ENCODE results near the gene TRPM3. TPM values are rescaled to one million over a fixed set of nuclear protein-coding genes. Genes with fewer than 3 reads are reported as not detected.

TRPM3 gene
- total and polyA plus RNA-seq, 2 experiments from 2014 or later = 0.24 TPM; not detected in 1

GRCh38 chr9:70600506-70600905, 520.9 kb downstream of the TRPM3 start:
- H3K9me3 ChIP-seq (ENCODE audit: low read depth) = no peaks in the 10 kb centered on the region
- H3K4me1 ChIP-seq (ENCODE audit: low read depth) = no peaks in the 10 kb centered on the region
- no peak for TF ChIP-seq CTCF (IDR thresholded peaks at IDR 0.05; ENCODE audit: low read depth, low read length)
- H3K27ac ChIP-seq = no peak overlapping the region
- H3K36me3 ChIP-seq = no peaks in the 10 kb centered on the region
- no peak overlapping the region for H3K4me3 ChIP-seq
- peak in 1 of 2 donors; percentile 88 for DNase-seq (ENCODE audit: low read depth in 1 of 2, low spot score in 1 of 2)
- H3K27me3 ChIP-seq = no peaks in the 10 kb centered on the region

- Histone ChIP-seq H3K27ac (no peak overlapping the region), H3K4me3 (no peak overlapping the region), H3K4me1 (ENCODE audit: low read depth) (no peaks in the 10 kb centered on the region), H3K36me3 (no peaks in the 10 kb centered on the region), H3K27me3 (no peaks in the 10 kb centered on the region), H3K9me3 (ENCODE audit: low read depth) (no peaks in the 10 kb centered on the region)
- peak in 1 of 2 donors; percentile 39 for DNase-seq (ENCODE audit: low read depth in 1 of 2, low spot score in 1 of 2)
- TF ChIP-seq CTCF (IDR thresholded peaks at IDR 0.05; ENCODE audit: low read depth, low read length) = no peak
Measured at GRCh38 chr9:70597886-70598285, 523.5 kb downstream of the TRPM3 start.

- no peak for TF ChIP-seq CTCF (IDR thresholded peaks at IDR 0.05; ENCODE audit: low read depth, low read length)
- Histone ChIP-seq H3K27me3 (no peaks in the 10 kb centered on the region), H3K27ac (no peak overlapping the region), H3K9me3 (ENCODE audit: low read depth) (no peaks in the 10 kb centered on the region), H3K36me3 (no peaks in the 10 kb centered on the region), H3K4me1 (ENCODE audit: low read depth) (no peaks in the 10 kb centered on the region), H3K4me3 (no peak overlapping the region)
- DNase-seq (ENCODE audit: low read depth in 1 of 2, low spot score in 1 of 2) = no peak
Measured at GRCh38 chr9:70595211-70595610, 526.2 kb downstream of the TRPM3 start.

- Histone ChIP-seq H3K27me3 (no peaks in the 10 kb centered on the region), H3K4me3 (no peak overlapping the region), H3K9me3 (ENCODE audit: low read depth) (no peaks in the 10 kb centered on the region), H3K27ac (no peak overlapping the region), H3K36me3 (no peaks in the 10 kb centered on the region), H3K4me1 (ENCODE audit: low read depth) (no peaks in the 10 kb centered on the region)
- peak in 1 of 2 donors; percentile 48 for DNase-seq (ENCODE audit: low read depth in 1 of 2, low spot score in 1 of 2)
- no peak for TF ChIP-seq CTCF (IDR thresholded peaks at IDR 0.05; ENCODE audit: low read depth, low read length)
Measured at GRCh38 chr9:70594386-70594944, 527.0 kb downstream of the TRPM3 start.

- no peak for TF ChIP-seq CTCF (IDR thresholded peaks at IDR 0.05; ENCODE audit: low read depth, low read length)
- no peaks in the 10 kb centered on the region for H3K9me3 ChIP-seq (ENCODE audit: low read depth)
- no peak overlapping the region for H3K27ac ChIP-seq
- DNase-seq (ENCODE audit: low read depth in 1 of 2, low spot score in 1 of 2) = no peak
- no peaks in the 10 kb centered on the region for H3K27me3 ChIP-seq
- H3K4me3 ChIP-seq = no peak overlapping the region
- no peaks in the 10 kb centered on the region for H3K4me1 ChIP-seq (ENCODE audit: low read depth)
- H3K36me3 ChIP-seq = no peaks in the 10 kb centered on the region
Measured at GRCh38 chr9:70593241-70593640, 528.2 kb downstream of the TRPM3 start.

GRCh38 chr9:70590315-70590677, 531.1 kb downstream of the TRPM3 start:
- TF ChIP-seq CTCF (IDR thresholded peaks at IDR 0.05; ENCODE audit: low read depth, low read length) = no peak
- no peaks in the 10 kb centered on the region for H3K27me3 ChIP-seq
- peaks cover 12% of the 10 kb centered on the region for H3K4me1 ChIP-seq (ENCODE audit: low read depth)
- no peaks in the 10 kb centered on the region for H3K9me3 ChIP-seq (ENCODE audit: low read depth)
- H3K36me3 ChIP-seq = no peaks in the 10 kb centered on the region
- no peak for DNase-seq (ENCODE audit: low read depth in 1 of 2, low spot score in 1 of 2)
- H3K27ac ChIP-seq = no peak overlapping the region
- H3K4me3 ChIP-seq = no peak overlapping the region
